Endometrial microvascular endothelial cells (primary cell): ENCODE results near the gene GFOD1. TPM values are rescaled to one million over a fixed set of nuclear protein-coding genes. Genes with fewer than 3 reads are reported as not detected.

ENCODE experiments used
- in situ Hi-C: cut with HindIII; loops from 2 replicates; pipeline ENCODE4 v1.10.0; 2017; ENCODE audit warnings: low sequenced_read_pairs, low pct_unique_long_range_greater_than_20kb; ENCODE audit errors: inconsistent ontology term
- total RNA-seq: library from RNA; depleted of rRNA; stranded (reverse); fragments of >200 nt; gene quantifications from one replicate; pipeline ENCODE4 v1.2.3, GENCODE V29; 2015; ENCODE audit errors: inconsistent ontology term

GFOD1 gene
- total RNA-seq, 1 donor from 2014 or later = 27.7 TPM

DNA sequence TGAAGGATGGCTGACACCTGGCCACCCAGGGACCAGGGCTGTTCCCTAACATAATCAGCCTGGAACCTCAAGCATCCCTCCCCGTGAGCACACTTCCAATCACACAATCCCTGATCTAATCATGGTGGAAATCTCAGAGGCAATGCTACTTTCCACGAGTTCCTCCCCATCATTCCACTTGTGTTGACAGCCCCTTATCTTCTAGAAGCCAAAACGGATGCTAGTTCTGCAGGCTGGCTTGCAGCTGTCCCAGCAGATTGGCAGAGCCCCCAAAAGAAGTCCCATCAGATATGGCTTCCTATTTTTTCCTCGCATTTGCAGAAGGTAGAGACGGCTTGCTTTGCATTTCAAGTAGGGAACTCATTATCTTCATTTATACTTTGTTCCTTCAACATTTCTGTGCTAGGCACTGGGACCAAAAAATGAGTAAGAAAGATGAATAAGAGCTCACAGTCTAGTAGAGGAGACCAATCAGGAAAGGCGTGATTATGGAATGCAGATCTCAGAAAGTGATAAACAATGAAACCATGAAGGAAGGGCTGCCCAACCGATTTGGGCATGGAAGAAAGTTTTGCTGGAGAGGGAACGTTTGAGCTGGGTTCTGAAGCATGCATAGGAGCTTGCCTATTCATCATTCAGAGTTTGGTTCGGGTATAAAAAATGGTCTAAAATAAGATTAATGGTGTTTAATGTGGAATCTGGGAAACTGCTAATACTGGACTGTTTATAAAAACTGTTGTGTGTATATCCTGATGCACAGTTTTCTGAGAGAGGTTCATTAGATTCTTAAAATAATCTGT, 114.5 kb downstream of the GFOD1 start:
- in situ Hi-C loops = no loop called here

DNA sequence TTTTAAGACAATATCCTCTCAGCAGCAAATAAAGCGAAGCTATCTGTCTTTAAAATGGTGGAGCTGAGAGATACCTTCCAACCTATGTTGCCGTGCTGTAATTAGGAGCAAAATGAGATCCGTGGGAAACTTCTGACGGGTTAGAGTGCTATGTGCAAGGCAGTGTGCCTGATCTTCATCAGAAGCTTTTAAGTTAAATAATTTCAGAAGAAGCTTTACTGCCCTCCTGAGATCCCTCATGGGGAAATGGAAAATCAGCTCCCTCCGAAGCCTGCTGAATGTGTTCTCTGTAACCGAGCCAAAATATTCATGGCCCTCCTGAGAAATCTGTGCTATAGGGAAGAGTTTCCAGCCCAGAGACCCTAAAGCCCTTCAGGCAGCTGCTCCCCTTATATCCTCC, 115.3 kb downstream of the GFOD1 start:
- in situ Hi-C loops = no loop called here

DNA sequence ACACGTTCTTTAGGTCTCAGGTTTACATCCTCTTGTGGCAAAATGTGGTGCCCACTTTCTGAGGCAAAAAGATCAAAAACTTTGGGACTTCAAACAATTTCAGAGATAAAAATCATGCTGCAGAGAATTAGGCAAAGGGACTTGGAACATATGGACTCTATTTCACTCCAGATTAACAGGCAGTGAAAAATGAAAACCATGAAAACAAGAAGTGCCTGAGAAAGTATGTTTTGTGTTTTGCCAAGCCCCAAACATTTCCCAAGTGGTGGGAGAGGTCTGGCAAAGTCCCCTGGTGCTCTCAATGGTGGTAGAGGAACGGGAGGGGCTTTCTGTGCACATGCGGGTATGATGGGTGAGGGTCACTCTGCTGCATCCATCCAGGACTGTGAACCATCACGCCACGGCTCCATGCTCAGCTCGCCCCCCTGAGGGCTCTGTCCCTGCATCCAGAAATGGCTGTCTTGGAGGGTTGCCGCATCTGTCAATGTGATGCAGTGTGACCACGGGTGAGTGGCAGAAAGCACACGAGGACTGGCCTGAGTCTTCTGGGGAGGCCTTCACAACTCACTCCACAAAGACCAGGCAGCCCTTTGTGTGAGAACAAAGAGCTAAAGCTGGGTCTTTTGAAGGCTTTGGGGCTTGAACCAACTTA, 115.9 kb downstream of the GFOD1 start:
- in situ Hi-C loops = no loop called here

DNA sequence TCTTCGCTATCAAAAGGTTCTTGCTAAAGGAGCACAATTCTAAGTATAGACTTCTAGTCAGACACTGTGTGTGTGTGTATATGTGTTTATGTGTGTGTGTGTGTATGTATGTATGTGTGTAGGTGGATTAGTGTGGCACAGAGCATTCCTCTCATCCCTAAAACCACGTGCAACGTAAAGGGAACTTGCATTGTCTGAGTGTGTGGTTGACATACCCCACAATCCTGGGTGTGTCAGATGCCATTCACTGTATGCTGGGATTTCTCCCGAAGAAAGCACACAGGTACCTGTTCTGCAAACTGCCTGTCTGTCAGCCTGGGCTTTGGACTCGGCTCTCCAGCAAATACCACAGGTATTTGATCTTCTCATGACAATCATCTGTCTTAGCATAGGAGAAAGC, 116.8 kb downstream of the GFOD1 start:
- in situ Hi-C loops = no loop called here

DNA sequence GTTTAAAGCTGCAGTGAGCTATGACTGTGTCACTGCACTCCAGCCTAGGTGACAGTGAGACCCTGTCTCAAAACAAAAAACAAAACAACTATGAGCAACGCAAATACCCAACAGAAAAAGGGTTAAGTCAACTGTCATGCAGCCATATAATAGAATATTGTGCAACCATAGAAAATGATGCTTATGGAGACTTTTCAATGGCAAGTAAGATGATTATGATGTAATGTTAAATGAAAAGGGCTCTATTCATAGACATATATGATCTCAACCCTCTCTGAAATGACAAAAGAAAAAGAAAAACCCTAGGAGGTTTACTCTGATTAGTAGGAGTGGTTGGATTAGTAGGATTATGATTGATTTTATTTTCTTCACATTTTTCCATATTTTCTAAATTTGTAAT, 117.8 kb downstream of the GFOD1 start:
- in situ Hi-C loops = no loop called here

DNA sequence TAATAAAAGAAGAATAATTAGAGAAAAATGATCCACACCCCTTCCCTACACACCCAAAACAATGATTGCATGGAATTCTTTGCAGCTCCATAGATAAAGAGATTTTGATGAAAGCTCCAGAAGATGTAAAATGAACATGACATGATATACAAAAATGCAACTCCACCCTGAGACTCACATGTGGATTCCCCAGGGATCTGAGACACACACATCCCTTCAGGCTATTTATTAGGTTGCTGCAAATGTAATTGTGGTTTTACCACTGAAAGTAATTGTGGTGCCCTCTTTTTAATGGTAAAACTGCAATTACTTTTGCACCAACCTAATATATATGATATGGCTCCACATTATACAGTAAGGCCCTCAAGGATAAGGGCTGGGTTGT, 118.7 kb downstream of the GFOD1 start:
- in situ Hi-C loops = no loop called here

DNA sequence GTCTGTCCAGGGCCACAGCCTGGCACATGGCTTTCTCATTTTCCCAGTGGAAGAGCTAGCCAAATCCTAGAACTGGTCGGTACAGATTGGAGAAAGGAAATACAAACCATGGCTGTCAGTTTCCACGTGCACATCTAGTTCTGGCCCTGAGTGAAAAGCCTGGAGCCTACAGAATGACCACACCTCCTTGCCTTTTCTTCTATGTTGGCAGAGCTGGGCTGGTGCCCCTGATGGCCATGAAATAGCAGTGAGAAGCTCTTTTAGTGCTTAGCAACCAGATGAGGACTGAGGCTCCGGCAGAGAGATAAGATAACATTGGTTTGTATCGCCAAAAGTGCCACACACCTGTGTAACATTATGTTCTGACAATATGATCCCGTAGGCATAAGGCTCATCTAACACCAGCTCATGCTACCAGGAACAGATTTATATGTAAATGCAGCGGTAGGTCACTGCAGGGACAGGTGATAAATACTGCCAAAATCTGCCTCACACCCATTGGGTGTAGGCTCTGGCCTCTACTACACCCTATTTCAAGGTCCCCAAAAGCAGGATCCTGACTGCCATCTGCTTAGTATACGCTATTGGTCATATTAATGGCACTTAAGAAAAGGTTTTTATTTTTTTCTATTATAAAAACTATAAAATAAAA, 119.2 kb downstream of the GFOD1 start:
- in situ Hi-C loops = no loop called here

DNA sequence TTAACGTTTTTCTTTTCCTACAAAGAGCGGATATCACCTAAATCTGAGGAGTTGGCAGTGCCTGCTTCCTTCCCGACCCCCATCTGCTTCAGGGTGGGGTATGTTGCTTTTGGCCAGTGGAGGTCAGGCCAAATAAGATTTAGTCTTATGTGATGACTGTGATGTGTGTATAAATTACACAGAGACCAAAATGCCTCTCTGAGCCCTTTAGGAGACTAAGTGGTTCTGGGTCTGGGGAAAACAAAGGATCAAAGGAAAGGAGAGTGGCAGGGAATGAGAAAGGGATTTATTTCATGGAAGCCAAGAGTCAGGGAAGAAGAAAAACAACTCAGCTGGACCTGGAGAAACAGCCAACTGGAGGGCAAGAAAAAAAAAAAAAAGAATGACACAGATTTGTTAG, 120.0 kb downstream of the GFOD1 start:
- in situ Hi-C loops = no loop called here

DNA sequence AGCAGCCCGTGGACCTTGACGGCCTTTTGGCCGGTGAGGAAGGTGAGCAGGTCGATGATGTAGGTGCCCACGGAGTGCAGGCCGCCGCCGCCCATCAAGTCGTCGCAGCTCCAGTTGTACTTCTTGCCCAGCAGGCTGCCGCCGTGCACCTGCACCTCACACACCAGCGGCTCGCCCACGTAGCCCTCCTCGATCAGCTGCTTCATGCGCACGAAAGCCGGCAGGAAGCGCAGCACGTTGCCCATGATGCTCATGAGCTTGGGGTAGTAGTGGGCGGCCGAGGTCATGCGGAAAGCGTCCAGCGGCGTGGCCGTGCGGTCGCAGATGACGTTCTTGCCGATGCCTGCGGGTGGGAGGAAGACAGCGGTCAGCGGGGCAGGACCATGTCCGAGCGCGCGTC, 122.1 kb downstream of the GFOD1 start:
- in situ Hi-C loops = no loop called here

DNA sequence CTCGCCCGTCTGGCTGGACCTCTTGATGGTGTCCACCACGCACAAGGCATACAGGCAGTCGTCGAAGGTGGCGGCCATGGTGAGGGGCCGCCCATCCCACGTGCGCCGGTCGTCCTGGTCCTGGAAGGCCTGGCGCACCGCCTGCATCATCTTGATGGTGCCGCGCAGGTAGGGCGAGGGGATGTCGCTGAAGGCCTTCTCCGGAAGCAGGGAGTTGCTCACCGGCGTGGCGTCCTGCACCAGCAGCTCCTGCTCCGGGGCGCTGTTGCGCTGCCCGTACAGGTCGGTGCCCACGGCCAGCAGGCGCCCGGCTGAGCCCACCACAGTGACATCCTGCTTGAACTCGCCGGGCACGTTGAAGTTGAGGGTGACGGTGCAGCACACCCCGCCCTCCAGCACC, 122.6 kb downstream of the GFOD1 start:
- in situ Hi-C loops = no loop called here

DNA sequence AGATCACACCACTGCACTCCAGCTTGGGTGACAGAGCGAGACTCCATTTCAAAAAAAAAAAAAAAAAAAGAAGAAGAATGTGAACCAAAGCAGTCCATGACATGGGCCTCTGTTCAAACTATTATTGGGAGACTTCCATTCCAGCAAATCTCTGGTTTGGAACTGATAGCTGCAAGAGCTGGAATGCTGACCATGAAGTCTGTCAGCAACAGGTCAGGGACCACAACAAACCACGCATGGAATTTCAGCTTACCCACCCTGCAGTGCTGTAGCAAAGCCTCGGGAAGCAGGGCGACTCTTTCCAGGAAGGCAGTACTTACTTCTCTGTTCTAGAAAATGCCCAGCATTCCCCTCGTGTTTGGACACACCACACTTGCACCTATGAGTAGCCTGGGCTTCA, 125.0 kb downstream of the GFOD1 start:
- in situ Hi-C loops = no loop called here

DNA sequence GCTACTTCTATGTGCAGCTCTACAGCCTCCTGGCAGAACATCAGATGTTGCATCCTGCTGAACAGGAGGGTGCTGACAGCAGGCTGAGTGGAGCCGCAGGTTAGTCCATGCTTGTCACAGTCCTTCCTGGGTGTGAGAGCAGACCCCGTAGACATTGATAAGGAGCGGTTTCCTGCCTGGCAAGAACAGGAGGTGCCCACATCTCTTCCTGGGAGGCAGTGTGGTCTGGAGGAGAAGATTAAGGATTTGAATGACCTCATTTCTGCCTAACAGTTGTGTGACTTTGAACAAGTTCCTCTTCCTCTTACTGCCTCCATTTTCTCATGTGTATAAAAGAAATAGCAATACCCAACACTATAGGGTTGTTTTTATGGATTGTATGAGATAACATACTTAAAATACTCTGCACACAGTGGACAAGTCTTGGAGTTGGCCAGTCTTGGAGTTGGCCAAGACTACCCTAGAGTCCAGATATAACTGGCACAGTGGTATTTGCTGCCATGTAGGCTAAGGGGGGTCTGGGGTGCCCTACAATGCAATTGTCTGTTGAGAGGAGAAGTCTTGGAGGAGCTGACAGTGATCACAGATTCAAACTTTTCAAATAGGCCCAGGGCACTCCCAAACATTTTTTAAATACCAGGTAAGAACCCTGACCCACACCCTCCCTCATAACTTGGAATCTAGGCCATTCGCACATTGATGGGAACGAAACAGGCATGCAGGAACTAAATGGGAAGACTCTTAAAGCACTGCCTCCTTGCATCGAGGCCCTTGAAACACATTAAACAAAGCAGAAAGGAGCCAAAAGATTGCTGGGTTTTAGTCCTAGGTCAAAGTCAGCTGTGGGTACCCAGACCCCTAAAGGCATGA, 126.5 kb downstream of the GFOD1 start:
- in situ Hi-C loops = no loop called here

DNA sequence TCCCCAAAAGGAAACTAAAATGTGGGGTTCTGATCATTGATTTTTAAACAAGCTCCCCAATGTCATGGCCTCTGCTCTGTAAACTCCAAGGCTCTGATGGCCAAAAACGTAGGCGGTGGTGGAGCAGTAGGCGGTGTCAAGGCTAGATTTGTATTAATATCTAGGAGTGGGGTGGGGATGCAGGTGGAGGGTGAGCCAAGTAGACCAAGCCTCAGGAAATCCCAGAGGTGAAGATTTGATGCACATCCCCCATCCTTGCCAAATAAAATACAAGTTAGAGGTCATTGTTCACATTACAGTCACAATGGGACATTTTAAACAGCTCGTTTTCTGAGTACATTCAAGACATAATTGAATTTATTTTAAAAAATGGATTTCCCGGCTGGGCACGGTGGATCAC, 128.1 kb downstream of the GFOD1 start:
- in situ Hi-C loops = no loop called here

DNA sequence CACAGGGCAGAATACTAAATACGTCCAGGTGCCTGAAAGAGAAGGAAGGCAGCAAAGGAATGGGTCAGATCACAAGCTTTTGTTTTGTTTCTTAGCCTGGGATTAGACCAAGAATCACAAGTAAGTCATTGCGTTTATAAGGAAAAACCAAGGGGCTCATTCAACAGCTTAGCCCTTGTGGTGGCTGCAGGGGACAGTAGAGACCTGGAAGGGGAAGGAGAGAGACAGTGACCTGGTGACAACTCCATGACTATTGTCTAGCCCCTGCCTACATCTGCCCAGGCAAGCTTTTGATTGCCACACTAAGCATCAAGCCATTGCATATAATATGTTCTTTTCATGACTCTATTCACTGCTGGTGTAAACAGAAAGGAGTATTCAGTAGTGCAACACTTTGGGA, 128.9 kb downstream of the GFOD1 start:
- in situ Hi-C loops = no loop called here

DNA sequence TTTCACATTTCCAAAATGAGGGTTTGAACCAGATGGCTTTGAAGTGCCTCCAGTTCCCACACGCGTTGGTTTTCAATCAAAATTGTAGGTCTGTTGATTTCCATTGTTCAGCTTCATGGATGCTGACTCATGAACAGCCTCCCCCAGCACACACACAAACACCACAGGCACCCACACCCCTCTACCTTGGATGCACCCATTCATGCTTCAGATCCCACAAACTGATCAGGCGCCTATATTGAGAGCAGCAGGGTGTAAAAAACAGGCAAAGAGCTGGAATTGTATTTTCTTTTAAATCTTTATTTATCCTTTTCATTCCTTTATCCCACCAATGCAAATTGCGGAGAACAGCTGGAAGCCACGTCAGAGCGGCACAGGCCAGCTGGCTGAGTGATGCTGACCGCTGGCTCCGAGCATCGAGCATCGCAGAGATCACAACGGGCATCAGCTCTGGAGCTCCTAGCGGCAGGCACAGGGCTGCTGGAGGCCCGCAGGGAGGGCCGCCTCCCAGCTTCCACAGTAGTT, 129.8 kb downstream of the GFOD1 start:
- in situ Hi-C loops = no loop called here

DNA sequence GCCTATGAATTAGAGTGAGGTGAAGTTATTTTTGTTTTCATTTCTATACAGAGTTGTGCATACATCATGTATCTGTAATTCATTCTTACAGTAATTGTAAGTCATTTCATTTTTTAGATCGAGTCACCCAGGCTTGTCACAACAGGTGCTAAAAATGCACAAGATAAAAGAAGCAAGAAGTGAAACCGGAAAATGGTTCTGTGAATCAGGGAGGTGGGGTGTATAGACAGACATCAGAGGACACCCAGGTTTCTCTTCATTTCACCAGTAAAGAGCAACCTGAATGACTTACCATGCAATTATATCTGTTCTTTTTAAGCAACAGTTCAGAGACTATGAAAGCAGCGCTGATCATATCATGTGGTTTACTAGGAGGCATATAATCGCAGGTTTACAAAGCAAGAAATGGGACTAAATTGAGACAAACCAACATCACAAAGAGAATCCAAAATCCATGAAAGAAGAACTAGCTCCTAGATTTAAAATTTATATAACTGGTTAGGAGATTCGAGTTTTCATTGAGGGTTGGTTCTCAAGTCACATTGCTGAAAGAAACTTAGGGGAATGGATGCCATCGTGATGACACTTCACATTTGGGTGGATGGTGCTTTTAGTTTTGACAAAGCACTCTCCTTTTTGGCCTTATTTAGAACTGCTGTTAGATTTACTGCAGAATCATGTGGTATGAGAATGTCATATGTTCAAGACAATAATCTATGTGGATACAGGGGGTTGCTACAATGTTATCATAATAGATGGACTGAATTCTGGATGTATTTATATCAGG, 131.2 kb downstream of the GFOD1 start:
- in situ Hi-C loops = no loop called here

DNA sequence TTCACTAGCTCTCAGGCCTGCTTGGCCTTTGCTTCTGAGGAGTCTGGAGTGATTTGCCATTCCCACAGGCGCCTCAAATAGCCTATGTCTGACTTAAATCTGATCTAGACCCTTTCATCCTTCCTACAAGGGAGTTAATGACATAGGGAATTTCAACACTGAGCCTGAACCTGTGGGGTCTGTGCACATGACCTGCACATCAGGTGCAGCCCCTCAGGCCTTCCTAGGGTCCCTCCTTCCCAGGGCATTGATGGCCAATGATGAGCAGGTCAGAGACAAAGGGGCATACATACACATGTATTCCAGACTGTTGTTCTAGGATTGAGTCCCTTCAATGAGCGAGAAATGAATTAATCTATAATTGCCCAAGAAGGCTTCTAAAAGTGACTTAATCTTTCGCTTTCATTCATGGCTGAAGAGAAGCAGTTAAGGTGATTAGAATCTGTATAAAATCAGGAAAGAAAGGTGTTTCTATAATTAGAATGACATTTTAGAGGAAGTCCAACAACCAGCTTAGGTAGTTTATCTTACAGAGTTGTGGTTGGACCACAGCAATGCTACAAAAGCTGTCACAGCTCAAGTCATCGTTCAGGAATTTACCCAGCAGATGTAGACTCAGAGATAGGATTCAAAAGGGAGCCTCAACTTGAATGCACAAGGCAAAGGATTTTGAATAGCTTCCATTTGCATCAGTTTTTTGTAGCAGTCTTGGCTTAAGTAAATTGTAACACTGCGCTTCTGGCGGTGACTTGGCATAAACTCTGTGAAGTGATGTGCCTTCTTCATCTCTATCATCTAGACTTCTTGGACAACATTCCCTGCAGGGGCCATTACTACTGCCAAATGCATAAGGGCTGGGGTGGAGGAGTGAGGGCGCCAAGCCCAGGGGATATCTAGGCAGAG, 132.1 kb downstream of the GFOD1 start:
- in situ Hi-C loops = no loop called here
